Endometrium (tissue), 2 donors: Measurements from ENCODE around the gene POLR1C.
"Not testable (repeated sequence)": the region's sequence is repeated elsewhere in the genome, so short reads cannot be mapped to it uniquely, and the experiment has no call there.

Source experiments
- FAIRE-seq: peaks from 2 replicates; lab custom pipeline; 2012; peaks lifted over from hg19 to GRCh38; lab: Jason Lieb, UNC
- donor health status: control.
- donor health status: control.

POLR1C gene

GRCh38 chr6:43492673-43493072 is 24.2 kb upstream of the POLR1C start:
- no peak for FAIRE-seq

- FAIRE-seq: no peak
These were observed 23.7 kb upstream of the POLR1C start for GRCh38 chr6:43493230-43493629.

- FAIRE-seq: no peak
These were observed 23.1 kb upstream of the POLR1C start for GRCh38 chr6:43493833-43494232.

GRCh38 chr6:43494321-43494720 is 22.6 kb upstream of the POLR1C start:
- no peak for FAIRE-seq

- no peak for FAIRE-seq
These were observed 22.1 kb upstream of the POLR1C start for GRCh38 chr6:43494766-43495165.

GRCh38 chr6:43495409-43495941 is 21.4 kb upstream of the POLR1C start:
- FAIRE-seq: no peak

- FAIRE-seq: no peak
These were observed 20.3 kb upstream of the POLR1C start for GRCh38 chr6:43496370-43497128.

GRCh38 chr6:43497129-43497396 is 19.8 kb upstream of the POLR1C start:
- FAIRE-seq: no peak

GRCh38 chr6:43497689-43498088 is 19.2 kb upstream of the POLR1C start:
- no peak for FAIRE-seq

- not testable (repeated sequence) for FAIRE-seq
These were observed 18.6 kb upstream of the POLR1C start for GRCh38 chr6:43498291-43498690.

GRCh38 chr6:43499028-43499815 is 17.7 kb upstream of the POLR1C start:
- no peak for FAIRE-seq

GRCh38 chr6:43500921-43501320 is 16.0 kb upstream of the POLR1C start:
- FAIRE-seq: no peak

- no peak for FAIRE-seq
These were observed 14.2 kb upstream of the POLR1C start for GRCh38 chr6:43502666-43503065.

- no peak for FAIRE-seq
These were observed 13.4 kb upstream of the POLR1C start for GRCh38 chr6:43503443-43503842.

GRCh38 chr6:43504756-43505593 is 11.9 kb upstream of the POLR1C start:
- FAIRE-seq: no peak

- no peak for FAIRE-seq
These were observed 11.2 kb upstream of the POLR1C start for GRCh38 chr6:43505718-43506117.

GRCh38 chr6:43506171-43506570 is 10.7 kb upstream of the POLR1C start:
- FAIRE-seq: no peak

GRCh38 chr6:43506667-43507471 is 10.0 kb upstream of the POLR1C start:
- FAIRE-seq: no peak

- no peak for FAIRE-seq
These were observed 8.3 kb upstream of the POLR1C start for GRCh38 chr6:43508481-43509141.

GRCh38 chr6:43509142-43509983 is 7.5 kb upstream of the POLR1C start:
- no peak for FAIRE-seq
